Breast epithelium (tissue), 4 donors: ENCODE results near the gene MDH2. TPM values are rescaled to one million over a fixed set of nuclear protein-coding genes. Genes with fewer than 3 reads are reported as not detected.

Experiments
- DNase-seq, 2 donors: peaks; one replicate each; pipeline ENCODE4 v3.0.0-alpha.2; 2019; ENCODE audit warnings: low spot score in 2 of 2
- H3K27ac ChIP-seq, 2 donors: fragments of 200-600 bp; sonication (generic) in 1 of 2; one replicate each; pipeline ENCODE4 v1.5.1; 2016 to 2019; ENCODE audit warnings: mild to moderate bottlenecking in 1 of 2
- H3K27me3 ChIP-seq, 2 donors: fragments of 200-600 bp; sonication (generic) in 1 of 2; one replicate each; pipeline versions ENCODE4 v1.5.1 to v1.6.0; 2017 to 2019; ENCODE audit warnings: control low read depth in 1 of 2, mild to moderate bottlenecking in 1 of 2
- H3K36me3 ChIP-seq: fragments of 200-600 bp; one replicate; pipeline ENCODE4 v1.5.1; 2019
- H3K4me1 ChIP-seq, 2 donors: fragments of 200-600 bp; sonication (generic); one replicate each; pipeline ENCODE4 v1.5.1; 2016 to 2019; ENCODE audit warnings: control low read depth in 1 of 2
- H3K4me3 ChIP-seq, 3 donors: fragments of 200-600 bp; sonication (generic); 1 replicate in 2 of 3; 2 replicates in 1 of 3; pipeline ENCODE4 v1.5.1; 2016 to 2019; ENCODE audit warnings: mild to moderate bottlenecking in 3 of 3, moderate library complexity in 2 of 3
- H3K9me3 ChIP-seq, 2 donors: fragments of 200-600 bp; sonication (generic) in 1 of 2; one replicate each; pipeline ENCODE4 v1.5.1; 2016 to 2019; ENCODE audit warnings: control low read depth in 1 of 2
- POLR2A ChIP-seq: fragments of 450-650 bp; IDR thresholded peaks from one replicate; pipeline ENCODE4 v1.6.1; 2016; ENCODE audit warnings: antibody characterized with exemption, mild to moderate bottlenecking, moderate library complexity
- POLR2AphosphoS5 ChIP-seq, 3 donors: sonication (generic); formaldehyde crosslinking; IDR thresholded peaks; one replicate each; pipeline ENCODE4 v1.6.1; 2017; ENCODE audit warnings: antibody characterized with exemption in 3 of 3
- intact Hi-C: fragments of 100-400 bp; cut with DNase I; formaldehyde crosslinking; loops from one replicate; pipeline ENCODE4 v1.15.1; 2023; ENCODE audit warnings: low total_unique reads
- total RNA-seq, 3 donors: library from RNA; depleted of rRNA; stranded (reverse); fragments of >200 nt; gene quantifications; one replicate each; pipeline ENCODE4 v1.1.0, GENCODE V29; 2016
- TF ChIP-seq, protein P1 (sequence below), 3 donors: fragments of 450-650 bp; IDR thresholded peaks; one replicate each; pipeline ENCODE4 v1.5.1; 2016 to 2017; ENCODE audit warnings: antibody characterized with exemption in 3 of 3, mild to moderate bottlenecking in 3 of 3, moderate library complexity in 3 of 3

Gene MDH2
- total RNA-seq, 3 donors from 2014 or later: 52.0 to 63.3 (median 61.8) TPM

DNA sequence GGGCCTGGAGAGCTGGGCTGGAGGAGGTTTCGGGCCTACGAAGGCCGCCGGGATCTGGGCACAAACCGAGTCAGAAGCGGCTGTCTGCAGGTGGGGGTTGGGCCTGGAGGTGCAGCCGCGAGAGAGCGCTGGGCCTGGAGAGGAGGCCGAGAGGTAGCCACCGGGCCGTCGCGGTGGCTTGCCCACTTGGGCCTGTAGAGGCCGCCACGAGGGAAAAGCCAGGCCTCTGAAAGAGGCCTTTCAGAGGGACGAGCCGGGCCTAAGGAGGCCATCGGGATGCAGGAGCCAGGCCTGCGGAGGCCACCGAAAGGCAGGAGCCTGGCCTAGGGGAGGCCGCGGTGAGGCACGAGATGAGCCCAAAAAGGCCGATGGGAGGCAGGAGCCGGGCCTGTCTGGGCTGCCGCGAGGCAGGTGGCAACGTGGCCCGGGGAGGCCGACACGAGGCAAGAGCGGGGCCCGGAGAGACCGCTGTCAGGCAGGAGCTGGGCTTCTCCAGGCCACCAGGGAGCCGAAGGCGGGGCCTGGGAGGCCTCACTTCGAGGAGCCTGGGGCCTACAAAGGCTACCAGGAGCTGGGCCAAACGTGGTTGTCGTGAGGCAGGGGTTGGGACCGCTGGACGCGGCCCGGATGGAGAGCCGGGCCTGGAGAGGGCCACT is 25.6 kb downstream of the MDH2 start:
- TF ChIP-seq POLR2AphosphoS5 (IDR thresholded peaks at IDR 0.05) (no peak), POLR2A (no peak)
- TF ChIP-seq, protein P1, sequence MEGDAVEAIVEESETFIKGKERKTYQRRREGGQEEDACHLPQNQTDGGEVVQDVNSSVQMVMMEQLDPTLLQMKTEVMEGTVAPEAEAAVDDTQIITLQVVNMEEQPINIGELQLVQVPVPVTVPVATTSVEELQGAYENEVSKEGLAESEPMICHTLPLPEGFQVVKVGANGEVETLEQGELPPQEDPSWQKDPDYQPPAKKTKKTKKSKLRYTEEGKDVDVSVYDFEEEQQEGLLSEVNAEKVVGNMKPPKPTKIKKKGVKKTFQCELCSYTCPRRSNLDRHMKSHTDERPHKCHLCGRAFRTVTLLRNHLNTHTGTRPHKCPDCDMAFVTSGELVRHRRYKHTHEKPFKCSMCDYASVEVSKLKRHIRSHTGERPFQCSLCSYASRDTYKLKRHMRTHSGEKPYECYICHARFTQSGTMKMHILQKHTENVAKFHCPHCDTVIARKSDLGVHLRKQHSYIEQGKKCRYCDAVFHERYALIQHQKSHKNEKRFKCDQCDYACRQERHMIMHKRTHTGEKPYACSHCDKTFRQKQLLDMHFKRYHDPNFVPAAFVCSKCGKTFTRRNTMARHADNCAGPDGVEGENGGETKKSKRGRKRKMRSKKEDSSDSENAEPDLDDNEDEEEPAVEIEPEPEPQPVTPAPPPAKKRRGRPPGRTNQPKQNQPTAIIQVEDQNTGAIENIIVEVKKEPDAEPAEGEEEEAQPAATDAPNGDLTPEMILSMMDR (IDR thresholded peaks at IDR 0.05): no peak
- Histone ChIP-seq H3K36me3 (no peaks in the 10 kb centered on the region), H3K4me3 (no peak overlapping the region), H3K9me3 (peaks cover 0 to 7% of the 10 kb centered on the region in 2 donors), H3K4me1 (no peaks in the 10 kb centered on the region), H3K27ac (no peak overlapping the region), H3K27me3 (no peaks in the 10 kb centered on the region)
- DNase-seq: no peak
- intact Hi-C loops: no loop called here

DNA sequence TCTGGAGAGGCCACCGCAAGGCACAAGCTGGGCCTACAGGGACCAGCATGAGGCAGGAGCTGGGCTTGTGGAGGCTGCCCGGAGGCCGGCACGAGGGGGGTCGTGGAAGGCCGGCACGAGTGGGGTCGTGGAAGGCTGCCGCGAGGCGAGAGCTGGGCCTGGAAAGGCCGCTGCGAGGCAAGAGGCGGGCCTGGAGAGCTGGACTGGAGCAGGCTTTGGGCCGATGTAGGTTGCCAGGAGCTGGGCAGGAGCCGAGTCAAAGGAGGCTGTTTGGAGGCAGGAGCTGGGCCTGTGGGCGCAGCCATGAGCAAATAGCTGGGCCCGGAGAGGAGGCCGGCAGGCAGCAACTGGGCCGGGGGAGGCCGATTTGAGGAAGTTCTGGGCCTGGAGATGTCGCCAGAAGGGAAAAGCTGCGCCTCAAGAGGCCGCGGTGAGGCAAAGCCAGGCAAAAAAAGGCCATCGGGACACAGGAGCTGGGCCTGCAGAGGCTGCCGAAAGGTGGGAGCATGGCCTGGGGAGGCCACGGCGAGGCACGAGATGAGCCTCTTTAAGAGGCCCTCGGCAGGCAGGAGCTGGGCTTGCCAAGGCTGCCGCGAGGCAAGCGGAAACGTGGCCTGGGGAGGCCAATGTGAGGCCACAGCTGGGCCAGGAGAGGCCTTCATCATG is 26.5 kb downstream of the MDH2 start:
- intact Hi-C loops: no loop called here
- no peak for DNase-seq
- TF ChIP-seq, protein P1 (IDR thresholded peaks at IDR 0.05): no peak
- no peak for TF ChIP-seq POLR2A
- no peak for TF ChIP-seq POLR2AphosphoS5 (IDR thresholded peaks at IDR 0.05)
- Histone ChIP-seq H3K27ac (no peak overlapping the region), H3K4me1 (no peaks in the 10 kb centered on the region), H3K4me3 (no peak overlapping the region), H3K36me3 (no peaks in the 10 kb centered on the region), H3K27me3 (no peaks in the 10 kb centered on the region), H3K9me3 (peaks cover 0 to 7% of the 10 kb centered on the region in 2 donors)

DNA sequence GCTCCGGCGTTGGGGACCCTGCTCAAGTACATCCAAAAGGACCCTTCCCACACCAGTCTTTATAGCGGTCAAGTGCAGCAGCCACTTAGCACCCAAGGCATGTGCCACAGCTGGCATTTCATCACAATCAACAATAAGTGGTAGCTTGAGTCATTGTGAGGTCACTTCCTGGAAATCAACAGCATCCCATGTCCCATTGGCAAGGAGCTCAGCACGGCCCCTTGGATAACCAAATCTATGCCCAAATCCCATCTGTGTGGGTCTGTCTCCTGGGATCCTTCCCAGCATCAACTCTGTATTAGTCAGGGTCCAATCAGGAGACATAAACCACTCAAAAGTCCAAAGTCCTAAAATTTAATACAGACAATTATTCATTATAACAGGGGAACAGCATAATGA is 27.1 kb downstream of the MDH2 start:
- Histone ChIP-seq H3K4me1 (no peaks in the 10 kb centered on the region), H3K27me3 (no peaks in the 10 kb centered on the region), H3K4me3 (no peak overlapping the region), H3K27ac (no peak overlapping the region), H3K9me3 (peaks cover 0 to 7% of the 10 kb centered on the region in 2 donors), H3K36me3 (no peaks in the 10 kb centered on the region)
- TF ChIP-seq POLR2A (no peak), POLR2AphosphoS5 (IDR thresholded peaks at IDR 0.05) (no peak)
- TF ChIP-seq, protein P1 (IDR thresholded peaks at IDR 0.05): no peak
- DNase-seq: no peak
- intact Hi-C loops: no loop called here

DNA sequence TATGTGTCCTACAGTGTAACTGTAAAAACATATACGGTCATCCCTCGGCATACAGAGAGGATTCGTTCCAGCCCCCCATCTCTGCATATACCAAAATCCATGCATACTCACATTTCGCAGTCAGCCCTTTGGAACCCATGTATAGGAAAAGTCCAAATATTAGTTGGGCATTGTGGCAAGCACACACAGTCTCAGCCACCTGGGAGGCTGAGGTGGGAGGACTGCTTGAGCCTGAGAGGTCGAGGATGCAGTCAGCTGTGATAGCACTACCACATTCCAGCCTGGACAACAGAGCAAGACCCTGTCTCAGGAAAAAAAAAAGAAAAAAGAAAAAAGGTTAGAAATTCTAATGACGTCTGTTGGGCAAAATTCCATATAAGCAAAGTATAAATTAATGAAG is 29.1 kb downstream of the MDH2 start:
- Histone ChIP-seq H3K27me3 (no peaks in the 10 kb centered on the region), H3K36me3 (no peaks in the 10 kb centered on the region), H3K4me3 (no peak overlapping the region), H3K4me1 (no peaks in the 10 kb centered on the region), H3K9me3 (peaks cover 0 to 7% of the 10 kb centered on the region in 2 donors), H3K27ac (no peak overlapping the region)
- no peak for DNase-seq
- no peak for TF ChIP-seq POLR2AphosphoS5 (IDR thresholded peaks at IDR 0.05)
- TF ChIP-seq, protein P1 (IDR thresholded peaks at IDR 0.05): no peak
- TF ChIP-seq POLR2A: no peak
- intact Hi-C loops: no loop called here

DNA sequence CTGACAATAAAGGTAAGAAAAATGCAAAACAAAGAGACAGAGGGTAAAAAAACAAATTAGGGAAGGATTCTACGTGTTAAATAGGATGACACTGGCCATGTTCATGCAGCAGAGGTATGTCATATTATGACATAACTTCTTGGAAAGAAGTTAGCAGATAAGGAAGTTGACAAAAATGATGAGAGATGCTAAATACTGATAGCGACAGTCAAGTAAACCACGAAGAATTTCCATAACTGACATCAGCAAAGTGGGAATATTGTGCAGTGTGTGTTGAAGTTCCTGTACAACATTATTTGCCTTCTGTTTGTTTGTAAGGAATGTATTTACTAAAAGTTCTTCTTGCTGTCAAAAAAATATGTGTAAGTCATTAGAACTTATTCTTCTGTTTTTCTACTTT is 29.5 kb downstream of the MDH2 start:
- H3K36me3 ChIP-seq: no peaks in the 10 kb centered on the region
- TF ChIP-seq POLR2A (no peak), POLR2AphosphoS5 (IDR thresholded peaks at IDR 0.05) (no peak)
- TF ChIP-seq, protein P1 (IDR thresholded peaks at IDR 0.05): no peak
- no peaks in the 10 kb centered on the region for H3K27me3 ChIP-seq
- intact Hi-C loops: no loop called here
- H3K27ac ChIP-seq: no peak overlapping the region
- H3K4me3 ChIP-seq: no peak overlapping the region
- no peaks in the 10 kb centered on the region for H3K4me1 ChIP-seq
- peaks cover 0 to 7% of the 10 kb centered on the region in 2 donors for H3K9me3 ChIP-seq
- DNase-seq: no peak
